Measurements from ENCODE around the gene PTPN9. TPM values are rescaled to one million over a fixed set of nuclear protein-coding genes. Genes with fewer than 3 reads are reported as not detected.

The PTPN9 gene
- total RNA-seq, 1 experiment from 2014 or later: 64.9 TPM

- no TSS peak for BruUV-seq (replicated peaks)
- Histone ChIP-seq H3K4me1 (ENCODE audit: insufficient read depth, low read length, poor library complexity, severe bottlenecking) (peaks cover 12% of the 10 kb centered on the region), H3K27ac (ENCODE audit: low read depth, low read length, poor library complexity, severe bottlenecking) (no peak overlapping the region), H3K4me3 (ENCODE audit: low read depth, low read length, poor library complexity, severe bottlenecking) (no peak overlapping the region), H3K36me3 (ENCODE audit: insufficient read depth, low read length, poor library complexity, severe bottlenecking) (peaks cover 38% of the 10 kb centered on the region), H3K27me3 (replicated peaks; ENCODE audit: insufficient read depth, low read depth, low read length, poor library complexity) (no peaks in the 10 kb centered on the region), H3K9me3 (ENCODE audit: low read depth, low read length, poor library complexity, severe bottlenecking) (no peaks in the 10 kb centered on the region)
- POLR2A ChIA-PET (ENCODE audit: low non-redundant PET): no interaction called here
- intact Hi-C loops (cut with micrococcal nuclease; ENCODE audit: unreplicated experiment): no loop called here
- no peak for TF ChIP-seq EZH2 (IDR thresholded peaks at IDR 0.05; ENCODE audit: borderline replicate concordance, low read depth, low read length, poor library complexity, severe bottlenecking)
- TF ChIP-seq, protein P1, sequence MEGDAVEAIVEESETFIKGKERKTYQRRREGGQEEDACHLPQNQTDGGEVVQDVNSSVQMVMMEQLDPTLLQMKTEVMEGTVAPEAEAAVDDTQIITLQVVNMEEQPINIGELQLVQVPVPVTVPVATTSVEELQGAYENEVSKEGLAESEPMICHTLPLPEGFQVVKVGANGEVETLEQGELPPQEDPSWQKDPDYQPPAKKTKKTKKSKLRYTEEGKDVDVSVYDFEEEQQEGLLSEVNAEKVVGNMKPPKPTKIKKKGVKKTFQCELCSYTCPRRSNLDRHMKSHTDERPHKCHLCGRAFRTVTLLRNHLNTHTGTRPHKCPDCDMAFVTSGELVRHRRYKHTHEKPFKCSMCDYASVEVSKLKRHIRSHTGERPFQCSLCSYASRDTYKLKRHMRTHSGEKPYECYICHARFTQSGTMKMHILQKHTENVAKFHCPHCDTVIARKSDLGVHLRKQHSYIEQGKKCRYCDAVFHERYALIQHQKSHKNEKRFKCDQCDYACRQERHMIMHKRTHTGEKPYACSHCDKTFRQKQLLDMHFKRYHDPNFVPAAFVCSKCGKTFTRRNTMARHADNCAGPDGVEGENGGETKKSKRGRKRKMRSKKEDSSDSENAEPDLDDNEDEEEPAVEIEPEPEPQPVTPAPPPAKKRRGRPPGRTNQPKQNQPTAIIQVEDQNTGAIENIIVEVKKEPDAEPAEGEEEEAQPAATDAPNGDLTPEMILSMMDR (conservative IDR thresholded peaks at IDR 0.05; ENCODE audit: low read depth, low read length): no peak
- CTCF ChIA-PET: no interaction called here
- no peak for DNase-seq (ENCODE audit: low spot score)
Measured at GRCh38 chr15:75422554-75422953, 156.6 kb downstream of the PTPN9 start.

DNA sequence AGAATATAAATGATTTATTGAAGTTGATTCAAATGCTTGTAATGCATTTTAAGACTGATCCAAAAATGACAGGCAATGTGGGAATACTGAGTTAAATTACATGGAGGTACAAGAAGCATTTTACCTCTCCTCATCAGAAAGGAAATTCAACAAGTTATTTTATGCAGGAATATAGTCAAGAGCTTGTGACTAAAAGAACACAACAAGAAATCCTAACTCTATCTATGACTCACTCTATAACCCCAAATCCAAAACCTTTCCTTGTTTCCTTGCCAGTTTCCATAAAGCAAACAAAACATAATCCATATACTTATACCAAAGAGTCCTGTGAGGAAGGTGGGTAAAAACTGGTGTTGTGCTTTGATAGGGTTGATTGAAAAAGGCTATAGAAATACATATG lies 158.4 kb downstream of the PTPN9 start:
- peaks cover 38% of the 10 kb centered on the region for H3K36me3 ChIP-seq (ENCODE audit: insufficient read depth, low read length, poor library complexity, severe bottlenecking)
- H3K4me1 ChIP-seq (ENCODE audit: insufficient read depth, low read length, poor library complexity, severe bottlenecking): peaks cover 1% of the 10 kb centered on the region
- DNase-seq (ENCODE audit: low spot score): no peak
- H3K9me3 ChIP-seq (ENCODE audit: low read depth, low read length, poor library complexity, severe bottlenecking): no peaks in the 10 kb centered on the region
- no peak for TF ChIP-seq EZH2 (IDR thresholded peaks at IDR 0.05; ENCODE audit: borderline replicate concordance, low read depth, low read length, poor library complexity, severe bottlenecking)
- TF ChIP-seq, protein P1 (conservative IDR thresholded peaks at IDR 0.05; ENCODE audit: low read depth, low read length): no peak
- no TSS peak for BruUV-seq (replicated peaks)
- H3K27ac ChIP-seq (ENCODE audit: low read depth, low read length, poor library complexity, severe bottlenecking): no peak overlapping the region
- ChIA-PET CTCF (no interaction called here), POLR2A (ENCODE audit: low non-redundant PET) (no interaction called here)
- intact Hi-C loops (cut with micrococcal nuclease; ENCODE audit: unreplicated experiment): no loop called here
- no peaks in the 10 kb centered on the region for H3K27me3 ChIP-seq (replicated peaks; ENCODE audit: insufficient read depth, low read depth, low read length, poor library complexity)
- H3K4me3 ChIP-seq (ENCODE audit: low read depth, low read length, poor library complexity, severe bottlenecking): no peak overlapping the region

GRCh38 chr15:75416584-75416983 lies 162.5 kb downstream of the PTPN9 start:
- TF ChIP-seq EZH2 (IDR thresholded peaks at IDR 0.05; ENCODE audit: borderline replicate concordance, low read depth, low read length, poor library complexity, severe bottlenecking): no peak
- TF ChIP-seq, protein P1 (conservative IDR thresholded peaks at IDR 0.05; ENCODE audit: low read depth, low read length): no peak
- no peaks in the 10 kb centered on the region for H3K27me3 ChIP-seq (replicated peaks; ENCODE audit: insufficient read depth, low read depth, low read length, poor library complexity)
- no peak overlapping the region for H3K27ac ChIP-seq (ENCODE audit: low read depth, low read length, poor library complexity, severe bottlenecking)
- H3K36me3 ChIP-seq (ENCODE audit: insufficient read depth, low read length, poor library complexity, severe bottlenecking): peaks cover 53% of the 10 kb centered on the region
- DNase-seq (ENCODE audit: low spot score): no peak
- H3K4me3 ChIP-seq (ENCODE audit: low read depth, low read length, poor library complexity, severe bottlenecking): no peak overlapping the region
- intact Hi-C loops (cut with micrococcal nuclease; ENCODE audit: unreplicated experiment): no loop called here
- no peaks in the 10 kb centered on the region for H3K4me1 ChIP-seq (ENCODE audit: insufficient read depth, low read length, poor library complexity, severe bottlenecking)
- no TSS peak for BruUV-seq (replicated peaks)
- ChIA-PET POLR2A (ENCODE audit: low non-redundant PET) (no interaction called here), CTCF (no interaction called here)
- H3K9me3 ChIP-seq (ENCODE audit: low read depth, low read length, poor library complexity, severe bottlenecking): no peaks in the 10 kb centered on the region

Other genes starting within 250 kb of the PTPN9 start
- 109 and 126 TPM in 2 replicates for gene COMMD4, start 243.3 kb downstream of the PTPN9 start, total RNA-seq (2021)
- gene NEIL1, start 232.3 kb downstream of the PTPN9 start, total RNA-seq (2021): 3.8 and 11.1 TPM in 2 replicates
- gene MAN2C1, start 210.7 kb downstream of the PTPN9 start, total RNA-seq (2021): 169 and 205 TPM in 2 replicates
- 74.7 and 86.3 TPM in 2 replicates for gene SIN3A, start 127.6 kb downstream of the PTPN9 start, total RNA-seq (2021)
- gene SNUPN, start 46.4 kb upstream of the PTPN9 start, total RNA-seq (2021): 32.8 and 34.6 TPM in 2 replicates
- 76.5 and 84.5 TPM in 2 replicates for gene IMP3, start 60.9 kb upstream of the PTPN9 start, total RNA-seq (2021)
- gene SNX33, start 68.6 kb upstream of the PTPN9 start, total RNA-seq (2021): 3.4 and 5.6 TPM in 2 replicates
- gene CSPG4, start 133.5 kb upstream of the PTPN9 start, total RNA-seq (2021): 0.11 and 0.22 TPM in 2 replicates